ENCODE measurements around the gene ZNF770.
A peak's percentile ranks its signal among the peaks of the same experiment; 100 is the strongest.

ZNF770 gene

DNA sequence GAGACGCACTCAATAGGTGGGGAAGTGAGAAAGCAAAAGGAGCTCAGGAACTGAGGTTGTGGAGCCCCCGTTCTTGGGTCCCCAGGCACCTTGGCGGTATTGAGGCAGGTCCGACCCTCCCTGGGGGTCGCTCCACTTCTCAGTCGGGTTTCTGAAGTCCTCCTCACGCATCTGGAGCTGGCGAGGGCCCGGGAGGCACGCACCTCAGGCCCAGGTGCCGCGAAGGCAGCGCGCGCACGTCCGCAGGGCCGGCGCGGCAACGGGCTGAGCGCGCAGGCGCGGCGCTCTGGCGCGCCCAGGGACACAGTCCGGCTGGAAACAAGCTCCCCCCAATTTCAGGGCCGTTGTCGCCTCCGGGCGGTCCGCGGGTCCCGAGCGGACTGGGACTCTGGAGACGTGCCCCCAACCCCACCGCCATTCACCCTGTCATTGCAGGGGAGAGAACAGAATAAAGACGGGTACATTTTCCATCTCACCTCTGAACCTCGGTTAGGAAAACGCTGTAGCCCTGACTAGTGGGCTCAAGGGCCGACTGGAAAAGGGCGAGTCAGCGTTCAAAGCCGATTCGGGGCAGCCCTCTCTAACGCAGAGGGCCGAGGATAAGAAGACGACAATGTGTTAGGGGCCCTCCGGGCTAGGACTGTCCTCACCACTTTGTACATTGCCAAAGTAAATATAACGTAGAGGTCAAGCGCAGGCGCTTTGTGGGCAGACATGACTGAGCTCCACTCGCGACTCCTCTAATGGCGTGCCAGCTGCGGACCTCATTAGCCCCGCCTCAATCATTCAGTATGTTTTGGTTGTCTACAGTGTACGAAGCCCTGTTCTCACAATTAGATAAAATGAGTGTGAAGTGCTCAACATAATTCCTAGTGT, at the start of gene ZNF770:
Gene ZNF770 (minus strand): TSS at position 261 of the 876 bp plus-strand sequence. CDS start 4,853 bp downstream, outside the sequence.
- DNase-seq (ENCODE audit: low read depth) = peak; percentile 38

- no peak for DNase-seq (ENCODE audit: low read depth)
Measured at GRCh38 chr15:35028235-35028984, 40.3 kb upstream of the ZNF770 start.

GRCh38 chr15:35023804-35024203, 35.7 kb upstream of the ZNF770 start:
- DNase-seq (ENCODE audit: low read depth) = no peak

DNA sequence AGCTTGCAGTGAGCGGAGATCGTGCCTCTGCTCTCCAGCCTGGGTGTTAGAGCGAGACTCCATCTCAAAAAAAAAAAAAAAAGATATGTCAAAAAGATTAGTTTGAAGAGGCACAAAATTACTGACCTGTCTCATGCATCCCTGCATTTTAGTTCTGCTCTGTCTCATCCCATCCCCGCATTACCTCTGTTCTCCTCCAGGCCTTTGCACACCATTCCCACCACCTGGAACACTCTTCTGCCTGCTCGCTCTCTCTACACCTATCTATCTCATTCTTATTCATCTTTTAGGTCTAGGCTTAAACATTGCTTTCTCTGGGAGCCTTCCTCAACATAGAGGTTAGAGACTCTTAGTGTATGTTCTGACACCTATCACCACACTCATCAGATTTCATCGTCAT, 32.9 kb upstream of the ZNF770 start:
- no peak for DNase-seq (ENCODE audit: low read depth)

- no peak for DNase-seq (ENCODE audit: low read depth)
Measured at GRCh38 chr15:35019404-35020327, 31.6 kb upstream of the ZNF770 start.

GRCh38 chr15:35014241-35014640, 26.2 kb upstream of the ZNF770 start:
- DNase-seq (ENCODE audit: low read depth) = no peak

- no peak for DNase-seq (ENCODE audit: low read depth)
Measured at GRCh38 chr15:35013370-35013769, 25.3 kb upstream of the ZNF770 start.

- DNase-seq (ENCODE audit: low read depth) = no peak
Measured at GRCh38 chr15:35007397-35007796, 19.3 kb upstream of the ZNF770 start.

DNA sequence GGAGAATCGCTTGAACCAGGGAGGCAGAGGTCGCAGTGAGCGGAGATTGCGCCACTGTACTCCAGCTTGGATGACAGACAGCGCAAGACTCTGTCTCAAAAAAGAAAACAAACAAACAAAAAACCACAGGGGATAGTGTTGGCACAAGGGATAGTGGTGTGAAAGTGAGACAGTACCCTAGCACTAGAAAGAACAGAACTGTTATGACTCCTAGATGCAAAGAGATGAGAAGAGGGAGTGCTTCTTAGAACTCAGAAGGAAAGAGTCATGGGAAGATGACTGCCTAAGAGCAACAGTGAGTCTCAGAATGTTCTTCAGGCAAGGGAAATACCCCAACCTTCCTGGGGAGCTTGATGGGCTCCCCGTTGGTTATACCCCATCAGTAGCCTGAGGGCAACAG, 17.8 kb upstream of the ZNF770 start:
- DNase-seq (ENCODE audit: low read depth) = no peak

DNA sequence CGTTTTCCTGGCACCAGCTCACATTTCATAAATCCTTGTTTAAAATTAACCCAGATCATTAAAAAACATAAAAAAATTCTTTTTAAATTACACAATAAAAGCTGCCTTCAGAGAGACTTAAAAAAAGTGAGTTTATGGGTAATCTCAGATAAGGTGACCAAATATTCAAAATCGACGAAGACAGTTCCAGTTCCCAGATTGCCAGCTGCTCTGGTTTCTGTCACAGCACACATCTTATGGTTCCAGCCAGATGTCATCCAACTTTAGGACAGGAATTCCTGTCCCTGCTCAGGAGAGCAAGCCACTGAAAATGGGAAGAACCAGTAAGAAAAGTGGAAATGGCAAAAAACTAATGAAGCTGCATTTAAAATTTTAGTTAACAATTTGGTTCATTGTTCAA, 15.8 kb upstream of the ZNF770 start:
- no peak for DNase-seq (ENCODE audit: low read depth)

DNA sequence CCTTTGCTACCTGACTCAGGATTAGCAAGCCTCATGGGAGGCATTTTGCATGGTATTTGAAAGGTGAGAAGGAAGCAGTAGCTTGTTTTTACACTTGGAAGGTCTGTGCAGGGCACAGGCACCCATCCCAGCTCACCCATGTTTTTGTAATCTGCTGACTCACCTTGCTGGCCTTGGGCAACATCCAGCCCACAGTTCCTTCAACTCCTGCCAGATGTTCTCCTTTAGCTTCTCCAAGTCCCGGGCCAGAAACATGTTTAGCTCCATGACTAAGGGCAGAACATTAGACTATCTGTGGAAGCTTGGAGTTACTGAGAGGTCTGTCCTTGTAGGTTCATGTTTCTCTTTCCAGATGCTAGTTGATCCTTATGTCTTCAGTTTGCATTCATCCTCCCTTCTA, 12.4 kb upstream of the ZNF770 start:
- peak; percentile 44 for DNase-seq (ENCODE audit: low read depth)

DNA sequence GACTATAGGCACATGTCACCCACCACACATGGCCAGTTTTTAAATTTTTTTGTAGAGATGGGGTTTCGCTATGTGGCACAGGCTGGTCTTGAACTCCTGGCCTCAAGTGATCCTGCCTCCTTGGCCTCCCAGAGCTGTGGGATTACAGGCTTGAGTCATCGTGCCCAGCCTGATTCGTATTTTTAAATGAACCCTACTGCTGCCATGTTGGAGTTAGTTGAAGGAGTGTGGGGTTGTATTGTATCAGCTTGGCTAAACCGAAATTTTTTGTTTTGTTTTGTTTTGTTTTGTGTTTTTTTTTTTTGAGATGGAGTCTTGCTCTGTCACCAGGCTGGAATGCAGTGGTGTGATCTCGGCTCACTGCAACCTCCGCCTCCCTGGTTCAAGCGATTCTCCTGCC, 11.8 kb upstream of the ZNF770 start:
- DNase-seq (ENCODE audit: low read depth) = no peak

- no peak for DNase-seq (ENCODE audit: low read depth)
Measured at GRCh38 chr15:34994925-34995324, 6.8 kb upstream of the ZNF770 start.

- no peak for DNase-seq (ENCODE audit: low read depth)
Measured at GRCh38 chr15:34993877-34994276, 5.8 kb upstream of the ZNF770 start.

- DNase-seq (ENCODE audit: low read depth) = no peak
Measured at GRCh38 chr15:34993412-34993811, 5.3 kb upstream of the ZNF770 start.

DNA sequence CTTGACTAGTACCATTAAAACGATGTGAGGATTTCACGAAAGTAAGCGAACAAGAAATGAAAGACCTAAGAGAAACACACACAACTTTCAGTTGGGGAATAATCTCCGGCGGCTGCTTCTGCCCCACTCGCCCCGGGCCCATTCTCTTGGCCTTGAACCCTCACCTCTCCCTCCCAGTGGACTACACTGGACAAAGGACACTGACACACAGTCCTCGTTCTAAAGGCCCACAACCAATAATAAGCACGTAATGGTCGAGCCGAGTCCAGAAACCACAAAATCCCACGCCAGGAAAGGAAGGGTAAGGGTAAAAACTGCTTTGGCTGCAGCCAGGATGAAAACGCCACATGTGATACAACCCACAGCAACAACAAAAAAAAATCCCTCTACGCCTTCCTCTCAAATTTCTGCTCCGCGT, 469 bp downstream of the ZNF770 start:
- no peak for DNase-seq (ENCODE audit: low read depth)

DNA sequence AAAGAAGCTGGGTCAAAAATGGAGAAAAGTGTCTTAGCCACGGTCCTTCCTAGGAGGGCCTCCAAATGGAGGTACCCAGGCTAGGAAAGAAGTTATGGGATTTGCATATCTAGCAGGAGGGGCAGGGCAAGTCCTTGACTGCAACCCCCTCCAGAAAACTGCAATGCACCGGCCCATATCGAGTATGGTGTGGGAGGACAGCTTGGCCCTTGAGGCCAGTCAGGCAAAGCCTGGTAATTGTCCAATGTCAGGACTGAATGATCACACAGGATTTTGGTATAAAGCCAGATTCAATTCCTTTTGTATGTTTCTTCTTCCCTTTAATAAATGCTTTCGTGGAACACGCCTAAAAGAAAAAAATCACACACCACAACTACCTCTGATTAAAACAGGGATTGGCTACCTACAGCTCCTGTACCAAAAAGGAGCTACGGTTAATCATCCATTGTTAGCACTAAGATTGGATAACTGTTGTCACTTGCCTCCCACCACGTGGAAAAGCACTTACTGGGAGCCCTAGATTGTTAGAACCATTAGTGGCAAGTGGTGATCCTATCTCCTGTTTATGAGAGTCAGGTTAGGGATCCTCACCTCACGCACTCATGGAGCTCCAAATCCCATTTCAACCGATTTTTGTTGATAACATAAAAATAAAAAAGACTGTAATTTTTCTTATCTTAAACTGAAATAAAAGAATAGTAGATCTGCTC, 1.2 kb downstream of the ZNF770 start:
- no peak for DNase-seq (ENCODE audit: low read depth)

DNA sequence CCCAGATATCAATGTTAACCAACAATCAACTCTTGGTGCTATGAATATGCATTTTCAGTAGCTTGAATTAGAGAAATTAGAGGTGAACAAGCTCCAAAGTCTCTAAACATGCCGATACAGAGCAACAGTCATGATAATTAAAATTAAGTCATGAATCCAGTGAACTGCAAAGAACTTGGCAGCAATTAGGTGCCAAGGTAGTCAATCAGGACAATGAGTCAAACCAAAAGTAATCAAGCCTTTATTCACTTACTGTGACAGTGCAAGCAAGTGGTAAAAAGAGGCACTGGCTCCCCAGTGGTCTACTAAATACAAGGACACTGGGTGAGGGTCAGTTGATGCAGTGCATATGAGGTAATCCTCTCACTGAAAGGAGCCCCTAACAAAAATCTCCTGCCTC, 1.8 kb downstream of the ZNF770 start:
- DNase-seq (ENCODE audit: low read depth) = no peak

GRCh38 chr15:34984889-34985630, 3.0 kb downstream of the ZNF770 start:
- no peak for DNase-seq (ENCODE audit: low read depth)

- DNase-seq (ENCODE audit: low read depth) = no peak
Measured at GRCh38 chr15:34976743-34977142, 11.3 kb downstream of the ZNF770 start.

- no peak for DNase-seq (ENCODE audit: low read depth)
Measured at GRCh38 chr15:34976073-34976472, 12.0 kb downstream of the ZNF770 start.
